Measurements from ENCODE around the gene MAPK14.
"Not testable (repeated sequence)": the region's sequence is repeated elsewhere in the genome, so short reads cannot be mapped to it uniquely, and the experiment has no call there.

Gene MAPK14

DNA sequence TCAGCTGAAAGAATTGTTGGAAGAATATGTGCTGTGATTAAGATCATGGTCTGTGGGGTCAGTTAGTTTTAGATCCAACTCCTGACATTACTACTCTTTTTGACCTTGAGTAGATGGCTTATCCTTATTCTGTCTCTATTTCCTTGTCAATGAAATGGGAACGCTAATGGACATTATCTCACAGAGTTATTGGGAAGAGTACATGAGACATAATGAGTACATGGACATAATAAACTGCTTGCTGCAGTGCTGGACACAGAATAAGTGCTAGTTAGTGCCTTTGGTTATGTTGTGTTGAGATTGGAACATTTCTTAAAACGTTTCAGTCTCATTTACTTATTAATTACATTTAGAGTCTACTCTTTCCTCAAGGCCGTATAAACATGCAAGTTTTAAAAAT lies 42.6 kb downstream of the MAPK14 start:
- DNase-seq, result no peak

DNA sequence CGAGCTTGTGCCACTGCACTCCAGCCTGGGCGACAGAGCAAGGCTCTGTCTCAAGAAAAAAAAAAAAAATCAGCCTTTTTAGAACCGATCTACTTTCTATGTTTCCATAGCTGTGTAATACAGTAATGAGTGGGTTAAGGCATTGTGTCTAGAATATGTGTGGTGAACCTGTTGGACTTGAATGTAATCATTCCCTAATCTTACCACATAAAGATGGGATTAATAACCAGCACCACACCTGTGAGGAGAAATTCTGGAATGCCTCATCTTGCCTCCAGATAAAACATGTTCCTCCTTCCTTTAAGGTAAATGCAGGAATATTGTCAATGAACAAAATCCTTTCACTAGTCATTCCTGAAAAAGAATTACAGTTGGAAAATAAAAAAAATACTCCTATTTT lies 43.7 kb downstream of the MAPK14 start:
- no peak for DNase-seq

DNA sequence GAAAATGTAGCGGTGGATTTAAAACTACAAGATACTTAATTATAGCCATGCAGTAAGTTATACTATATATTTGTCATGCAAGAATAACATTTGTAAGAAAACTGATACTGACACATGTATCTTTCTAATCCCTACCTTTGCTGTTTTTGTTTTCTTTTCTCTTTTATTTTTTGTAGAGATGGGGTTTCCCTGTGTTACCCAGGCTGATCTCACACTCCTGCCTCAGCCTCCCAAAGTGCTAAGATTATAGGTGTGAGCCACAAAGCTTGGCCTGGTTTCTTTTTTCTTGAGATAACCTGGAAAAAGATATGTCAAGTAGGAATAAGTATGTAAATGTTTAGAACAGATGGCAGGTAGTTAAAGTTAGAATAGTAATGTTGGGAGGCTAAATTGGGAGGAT lies 44.1 kb downstream of the MAPK14 start:
- no peak for DNase-seq

DNA sequence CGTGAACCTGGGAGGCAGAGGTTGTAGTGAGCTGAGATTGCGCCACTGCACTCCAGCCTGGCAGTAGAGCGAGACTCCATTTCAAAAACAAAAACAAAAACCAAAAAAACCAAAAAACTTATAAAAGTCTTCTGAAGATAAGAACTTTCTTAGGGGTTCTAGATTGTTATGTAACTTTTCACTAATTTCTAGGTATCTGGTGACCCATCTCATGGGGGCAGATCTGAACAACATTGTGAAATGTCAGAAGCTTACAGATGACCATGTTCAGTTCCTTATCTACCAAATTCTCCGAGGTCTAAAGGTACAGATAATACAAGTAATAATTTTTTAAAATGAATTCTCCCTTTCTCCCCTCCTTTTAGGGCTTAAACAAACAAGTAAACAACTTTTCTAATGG lies 45.1 kb downstream of the MAPK14 start:
- DNase-seq, result no peak

DNA sequence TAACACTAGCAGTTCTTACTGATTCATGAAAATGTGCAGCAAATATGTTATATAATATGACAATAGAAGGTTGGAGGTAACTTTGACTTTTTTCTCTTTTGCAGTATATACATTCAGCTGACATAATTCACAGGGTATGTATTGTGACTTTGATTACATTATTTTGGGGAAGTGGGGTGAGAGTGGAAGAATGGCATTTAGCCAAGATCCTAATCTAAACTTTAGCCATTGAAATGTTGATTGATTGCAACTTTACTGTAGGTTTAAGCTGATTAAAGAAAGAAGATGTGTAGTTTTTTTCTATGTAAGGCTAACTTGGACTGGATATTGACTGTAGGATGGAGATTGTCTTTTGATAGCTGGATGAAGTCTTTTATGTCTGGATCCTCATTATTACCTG lies 46.0 kb downstream of the MAPK14 start:
- no peak for DNase-seq

DNA sequence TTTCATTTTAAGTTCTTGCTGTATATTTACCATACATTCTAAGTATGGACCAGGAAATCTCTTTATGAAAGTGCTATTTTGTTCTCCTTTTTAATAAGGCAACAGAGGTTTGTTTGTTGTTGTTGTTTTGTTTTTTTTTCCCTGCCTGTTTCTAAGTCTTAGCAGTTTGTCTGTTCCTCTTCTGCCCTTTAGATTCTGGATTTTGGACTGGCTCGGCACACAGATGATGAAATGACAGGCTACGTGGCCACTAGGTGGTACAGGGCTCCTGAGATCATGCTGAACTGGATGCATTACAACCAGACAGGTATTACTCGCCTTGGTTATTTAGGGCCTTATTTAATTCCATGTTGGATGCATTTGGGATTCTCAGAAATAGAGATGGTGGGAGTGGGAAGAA lies 48.0 kb downstream of the MAPK14 start:
- DNase-seq, result no peak

DNA sequence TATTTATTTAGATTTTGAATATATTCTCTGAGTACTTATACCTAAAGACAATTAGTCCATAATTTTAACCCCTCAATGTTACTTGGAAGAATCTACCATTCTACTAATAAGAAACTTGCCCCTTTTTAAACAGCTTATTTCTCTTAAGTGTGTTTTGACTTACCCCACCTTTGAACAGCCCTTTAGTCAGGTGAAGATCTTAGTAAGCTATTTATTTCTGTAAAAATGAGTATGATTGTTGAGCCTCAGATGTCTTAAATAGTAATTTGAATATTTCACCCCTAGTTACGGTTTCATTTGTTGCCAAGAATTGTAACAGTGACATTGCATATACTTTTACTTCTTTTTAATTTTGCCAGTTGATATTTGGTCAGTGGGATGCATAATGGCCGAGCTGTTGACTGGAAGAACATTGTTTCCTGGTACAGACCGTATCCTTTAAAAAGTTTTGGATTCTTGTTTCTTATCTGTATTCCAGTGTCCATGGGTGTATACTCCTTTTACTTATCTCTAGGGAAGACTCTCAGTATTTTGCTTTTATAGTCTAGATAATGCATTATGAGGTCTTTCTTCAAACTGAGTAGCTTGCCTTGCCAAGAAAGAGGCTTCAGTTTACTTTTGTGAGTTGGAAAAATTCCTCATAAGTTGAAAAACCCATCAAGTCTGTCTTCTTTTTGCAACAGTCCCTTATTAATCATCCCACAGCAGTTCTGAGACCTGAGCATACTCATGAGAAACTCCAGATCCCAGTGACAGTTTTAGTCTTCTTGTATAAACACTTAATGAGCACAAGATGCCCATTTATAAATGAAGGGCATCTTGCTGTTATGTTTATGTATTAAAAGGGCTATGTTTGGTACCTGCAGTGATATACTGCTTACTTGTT lies 48.8 kb downstream of the MAPK14 start:
- DNase-seq, result no peak

DNA sequence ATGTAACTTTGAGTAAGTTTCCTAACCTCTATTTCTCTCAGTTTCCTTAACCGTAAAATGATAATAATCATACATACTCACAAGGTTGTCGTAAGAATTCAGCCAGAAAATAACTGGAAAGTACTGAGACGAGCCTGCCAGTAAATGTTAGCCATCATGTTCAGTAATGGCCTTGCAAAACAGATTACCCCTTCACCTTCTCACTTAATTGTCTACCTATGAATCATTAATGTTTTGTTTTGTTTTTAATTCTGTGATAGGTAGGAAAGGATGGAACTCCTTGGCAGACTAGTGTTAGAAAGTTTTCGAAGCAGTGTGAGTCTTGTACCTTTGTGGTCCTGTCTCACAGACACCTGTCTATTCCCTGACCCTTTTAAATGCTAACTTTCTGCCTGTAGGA lies 50.6 kb downstream of the MAPK14 start:
- DNase-seq, result no peak

DNA sequence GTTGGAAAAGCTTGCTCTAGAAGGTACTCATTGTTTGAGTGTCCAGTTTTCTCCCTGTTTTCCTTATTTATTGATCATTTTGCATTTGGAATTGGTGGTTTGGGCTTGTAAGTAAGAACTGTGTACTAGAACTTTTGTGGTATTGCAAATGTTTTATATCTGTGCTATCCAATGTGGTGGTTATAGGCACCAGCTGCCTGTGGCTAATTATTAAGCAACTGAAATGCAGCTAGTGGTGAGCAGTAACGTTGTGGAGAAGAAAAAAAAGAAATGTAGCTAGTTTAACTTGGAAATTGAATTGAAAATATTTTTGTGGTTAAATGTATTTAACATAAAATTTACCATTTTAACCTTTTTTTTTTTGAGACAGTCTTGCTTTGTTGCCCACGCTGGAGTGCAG lies 52.0 kb downstream of the MAPK14 start:
- DNase-seq, result no peak

DNA sequence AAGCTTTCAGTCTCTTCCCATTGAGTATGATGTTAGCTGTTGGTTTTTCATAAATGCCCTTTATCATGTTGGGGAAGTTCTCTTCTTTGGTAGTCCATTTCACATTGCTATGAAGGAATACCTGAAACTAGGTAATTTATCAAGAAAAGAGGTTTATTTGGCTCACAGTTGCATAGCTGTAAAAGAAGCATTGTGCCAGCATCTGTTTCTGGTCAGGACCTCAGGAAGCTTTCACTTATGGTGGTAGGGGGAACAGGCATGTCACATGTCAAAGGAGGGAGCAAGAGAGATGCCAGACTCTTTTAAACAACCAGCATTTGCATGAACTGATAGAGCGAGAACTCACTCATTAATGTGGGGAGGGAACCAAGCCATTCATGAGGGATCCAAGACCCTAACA lies 54.7 kb downstream of the MAPK14 start:
- no peak for DNase-seq

DNA sequence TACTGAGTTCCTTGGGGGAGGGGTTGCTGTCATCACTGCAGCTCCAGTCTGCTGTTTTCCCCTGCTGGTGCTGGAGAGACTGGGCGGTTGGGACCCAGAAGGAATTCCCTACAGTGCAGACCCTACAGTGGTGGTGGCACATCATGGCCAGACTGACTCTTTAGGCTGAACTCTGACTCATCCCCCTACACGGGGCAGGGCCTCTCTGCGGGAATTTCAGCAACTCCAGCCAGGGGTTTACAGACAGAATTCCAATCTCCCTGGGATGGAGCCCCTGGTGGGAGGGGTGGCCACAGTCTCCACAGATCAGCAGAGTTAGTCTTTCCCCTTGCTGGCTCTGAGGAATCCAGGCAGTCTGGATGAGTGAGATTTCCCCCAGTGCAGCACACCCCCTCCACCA lies 55.8 kb downstream of the MAPK14 start:
- no peak for DNase-seq

DNA sequence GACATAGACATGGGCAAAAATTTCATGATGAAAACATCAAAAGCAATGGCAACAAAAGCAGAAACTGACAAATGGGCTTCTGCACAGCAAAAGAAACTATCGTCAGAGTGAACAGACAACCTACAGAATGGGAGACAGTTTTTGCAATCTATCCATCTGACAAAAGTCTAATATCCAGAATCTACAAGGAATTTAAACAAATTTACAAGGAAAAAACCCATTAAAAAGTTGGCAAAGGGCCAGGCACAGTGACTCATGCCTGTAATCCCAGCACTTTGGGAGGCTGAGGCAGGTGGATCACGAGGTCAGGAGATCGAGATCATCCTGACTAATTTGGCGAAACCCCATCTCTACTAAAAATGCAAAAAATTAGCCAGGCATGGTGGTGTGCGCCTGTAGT lies 60.6 kb downstream of the MAPK14 start:
- not testable (repeated sequence) for DNase-seq

DNA sequence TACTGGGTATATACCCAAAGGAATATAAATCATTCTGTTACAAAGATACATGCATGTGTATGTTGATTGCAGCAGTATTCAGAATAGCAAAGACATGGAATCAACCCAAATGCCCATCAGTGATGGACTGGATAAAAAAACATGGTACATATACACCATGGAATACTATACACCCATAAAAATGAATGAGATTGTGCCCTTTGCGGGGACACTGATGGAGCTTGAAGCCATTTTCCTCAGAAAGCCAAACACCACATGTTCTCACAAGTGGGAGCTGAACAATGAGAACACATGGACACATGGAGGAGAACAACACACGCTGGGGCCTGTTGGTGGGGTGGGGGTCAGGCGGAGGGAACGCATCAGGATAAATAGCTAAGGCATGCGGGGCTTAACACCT lies 61.4 kb downstream of the MAPK14 start:
- no peak for DNase-seq

DNA sequence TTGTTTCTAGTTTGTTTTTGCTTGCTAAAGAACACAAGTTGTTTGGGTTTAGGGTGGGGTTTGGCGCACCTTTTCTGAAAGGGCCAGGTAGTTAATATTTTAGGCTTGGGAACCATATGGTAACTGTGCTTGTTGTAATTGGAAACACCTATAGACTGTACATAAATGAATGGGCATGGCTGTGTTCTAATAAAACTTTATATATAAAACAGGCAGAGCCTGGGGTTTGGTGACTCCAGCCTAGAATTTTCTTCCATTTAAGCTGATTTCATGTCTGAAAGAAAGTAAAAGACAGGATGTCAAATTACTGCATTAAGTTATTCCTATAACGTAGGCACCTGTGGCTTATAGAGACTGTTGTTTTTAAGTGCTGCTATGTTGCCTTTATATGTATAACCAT lies 66.6 kb downstream of the MAPK14 start:
- DNase-seq, result no peak

DNA sequence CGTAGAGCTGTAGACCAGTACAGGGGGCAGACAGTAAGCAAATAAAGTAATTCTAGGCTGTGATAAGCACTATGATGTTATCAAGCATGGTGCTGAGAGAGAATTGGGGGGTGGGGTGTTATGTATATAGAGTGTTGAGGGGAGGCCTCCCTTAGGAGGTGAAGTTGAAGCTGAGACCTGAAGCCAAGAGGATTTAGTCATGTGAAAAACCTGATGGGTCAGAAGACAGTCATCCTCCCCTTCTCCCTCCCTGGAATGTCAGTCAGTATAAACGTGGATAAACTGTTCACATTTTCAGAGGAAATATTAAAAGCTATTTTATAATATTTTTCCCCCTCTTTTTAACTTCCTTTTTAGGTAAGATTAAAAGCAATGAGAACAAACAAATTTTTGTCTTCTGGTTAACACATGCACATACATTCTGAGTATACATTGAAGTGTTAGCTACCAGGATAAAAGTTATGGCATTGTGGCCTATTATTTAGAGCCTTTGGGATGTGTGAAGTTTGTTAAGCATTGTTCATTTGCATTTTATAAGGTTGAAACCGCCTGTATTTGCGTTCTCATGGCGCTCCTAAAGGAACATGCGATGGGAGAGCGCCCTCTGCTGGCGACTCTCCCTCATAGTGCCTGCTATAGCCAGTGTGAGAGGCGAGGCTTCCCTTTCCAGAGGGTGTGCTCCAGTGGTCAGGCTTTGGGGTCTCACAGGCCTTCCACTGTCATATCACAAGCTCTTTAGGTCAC lies 67.3 kb downstream of the MAPK14 start:
- DNase-seq, result peak; percentile 73

DNA sequence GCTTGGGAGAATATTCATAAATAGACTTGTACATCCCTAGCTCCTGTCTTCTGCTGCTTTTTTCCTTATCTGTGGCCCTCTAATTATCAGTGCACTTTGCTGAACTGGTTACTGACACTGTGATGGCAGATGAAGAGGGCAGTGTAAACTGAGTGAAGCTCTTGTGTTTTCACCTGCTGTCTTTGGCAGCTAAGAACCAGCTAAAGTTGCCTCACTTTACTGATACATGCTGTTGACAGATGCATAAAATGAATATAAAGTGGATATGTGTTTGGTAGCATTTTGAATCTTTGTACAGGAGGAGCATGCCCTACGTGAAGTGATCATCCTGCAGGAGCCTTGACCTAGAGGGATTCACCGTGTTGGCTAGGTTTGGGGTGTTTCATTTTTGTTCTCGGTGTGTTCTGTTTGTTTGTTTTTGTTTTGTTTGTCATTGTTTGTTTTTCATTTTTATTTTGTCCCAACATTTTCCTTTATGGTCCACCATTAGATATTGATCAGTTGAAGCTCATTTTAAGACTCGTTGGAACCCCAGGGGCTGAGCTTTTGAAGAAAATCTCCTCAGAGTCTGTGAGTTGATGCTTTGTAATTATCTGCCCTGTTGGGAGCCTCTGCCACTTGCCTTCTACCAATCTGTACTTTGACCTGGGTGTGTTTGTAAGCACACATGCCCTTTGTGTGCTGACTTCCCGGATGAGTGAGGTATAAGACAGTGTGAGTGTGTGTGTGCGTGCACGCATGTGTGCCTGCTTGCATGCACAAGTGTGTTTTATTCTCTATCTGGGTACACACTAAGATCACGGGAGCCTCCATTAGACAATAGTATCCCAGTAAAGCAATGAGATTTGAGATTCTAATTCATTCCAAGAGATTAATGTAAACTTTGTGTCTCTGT lies 68.1 kb downstream of the MAPK14 start:
- DNase-seq, result no peak

DNA sequence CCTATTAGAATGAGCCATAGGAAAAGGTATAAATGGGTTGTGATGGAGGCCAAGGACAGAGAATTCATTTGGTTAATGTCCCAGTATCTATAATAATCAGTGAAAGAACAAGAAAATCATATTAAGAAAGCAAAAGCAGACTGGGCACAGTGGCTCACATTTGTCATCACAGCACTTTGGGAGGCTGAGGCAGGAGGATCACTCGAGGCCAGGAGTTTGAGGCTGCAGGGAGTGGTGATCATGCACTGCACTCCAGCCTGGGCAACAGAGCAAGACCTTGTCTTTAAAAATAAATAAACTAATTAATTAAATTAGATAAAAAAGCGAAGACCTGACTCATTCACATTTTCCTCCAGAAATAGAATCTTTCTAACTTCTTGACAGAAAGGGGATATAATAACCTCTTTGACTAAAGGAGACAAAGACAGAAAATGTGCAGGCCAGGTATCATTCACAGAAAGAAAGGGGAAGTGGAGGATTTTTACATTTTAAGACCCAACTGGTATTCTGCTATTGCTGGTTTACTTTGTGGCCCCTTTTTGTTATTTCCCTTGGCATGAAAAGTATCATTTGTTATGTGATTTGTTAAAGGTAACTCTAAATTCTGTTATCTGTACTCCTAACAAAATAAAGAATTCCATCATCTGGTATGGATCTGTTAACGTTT lies 70.8 kb downstream of the MAPK14 start:
- DNase-seq, result no peak

DNA sequence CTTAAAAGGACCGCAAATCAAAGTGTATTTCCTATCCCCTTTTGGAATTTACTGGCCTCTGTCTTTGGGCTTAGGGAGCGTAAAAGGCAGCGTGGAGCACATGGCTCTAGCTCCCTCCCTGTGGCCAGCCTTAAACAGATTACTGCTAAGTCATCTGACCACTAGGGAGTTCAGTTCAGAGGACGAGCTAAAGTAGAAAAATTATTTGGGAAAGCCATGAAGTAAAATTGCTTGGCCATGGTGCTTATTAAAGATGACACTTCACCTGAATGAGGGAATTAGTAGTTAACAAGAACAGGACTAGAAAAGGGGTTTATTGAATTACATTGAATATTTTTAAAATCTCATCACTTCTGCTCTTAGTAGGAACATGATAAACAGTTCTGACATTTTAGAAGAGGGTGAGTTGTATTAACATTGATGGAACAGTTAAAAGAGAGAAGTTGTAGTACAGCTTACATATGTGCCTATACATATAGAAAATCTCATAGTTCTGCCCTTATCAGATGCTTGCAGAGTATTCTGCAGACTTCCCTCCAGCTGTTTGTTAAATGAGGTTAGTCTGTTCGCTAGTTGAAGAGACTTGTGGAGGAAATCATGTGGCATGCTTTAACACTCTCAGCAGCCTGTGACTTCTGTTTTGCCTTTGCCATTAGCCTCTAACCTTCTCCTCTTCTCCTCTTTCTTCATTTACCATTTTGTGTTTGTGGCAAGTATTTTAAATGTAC lies 71.5 kb downstream of the MAPK14 start:
- no peak for DNase-seq

DNA sequence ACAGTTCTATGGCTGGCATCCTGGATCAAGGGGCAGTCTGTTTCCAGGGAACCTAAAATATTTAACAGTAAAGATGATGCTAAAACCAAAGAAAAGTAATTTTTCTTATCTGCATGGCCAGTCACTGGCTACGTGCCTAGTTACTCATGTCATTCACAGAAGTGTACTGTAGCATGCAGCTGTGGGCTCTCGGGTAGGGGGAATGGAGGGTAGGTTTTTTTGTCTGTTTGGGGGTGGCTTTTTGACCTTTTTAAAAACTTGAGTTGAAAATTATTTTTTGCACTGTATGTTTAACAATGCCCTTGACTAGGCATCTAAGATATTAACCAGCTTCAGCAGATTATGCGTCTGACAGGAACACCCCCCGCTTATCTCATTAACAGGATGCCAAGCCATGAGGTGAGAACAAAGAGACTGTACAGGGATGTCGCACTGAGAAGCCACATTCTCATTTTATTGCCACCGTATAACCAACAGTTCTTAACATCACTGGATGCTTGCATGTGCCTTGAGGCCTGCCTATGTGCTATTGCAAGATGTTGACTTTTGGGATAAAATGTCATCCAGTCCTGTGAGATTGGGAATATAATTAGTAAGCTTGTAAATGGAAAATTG lies 72.4 kb downstream of the MAPK14 start:
- no peak for DNase-seq

DNA sequence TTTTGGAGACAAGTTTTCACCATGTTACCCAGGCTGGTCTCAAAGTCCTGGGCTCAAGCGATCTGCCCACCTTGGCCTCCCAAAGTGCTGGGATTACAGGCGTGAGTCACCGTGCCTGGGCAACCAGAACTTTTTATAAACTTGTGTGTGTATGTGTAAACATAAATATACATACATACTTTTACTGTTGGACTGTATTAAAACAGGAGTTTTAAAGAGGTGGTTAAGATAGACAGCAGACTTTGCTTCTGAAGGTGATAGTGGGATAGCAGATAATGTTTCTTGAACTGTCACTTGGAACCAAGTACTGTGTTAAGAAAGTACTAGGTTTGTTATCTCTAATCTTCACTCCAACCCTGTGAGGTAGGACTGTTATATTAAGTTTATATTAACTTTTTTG lies 74.1 kb downstream of the MAPK14 start:
- DNase-seq, result no peak

DNA sequence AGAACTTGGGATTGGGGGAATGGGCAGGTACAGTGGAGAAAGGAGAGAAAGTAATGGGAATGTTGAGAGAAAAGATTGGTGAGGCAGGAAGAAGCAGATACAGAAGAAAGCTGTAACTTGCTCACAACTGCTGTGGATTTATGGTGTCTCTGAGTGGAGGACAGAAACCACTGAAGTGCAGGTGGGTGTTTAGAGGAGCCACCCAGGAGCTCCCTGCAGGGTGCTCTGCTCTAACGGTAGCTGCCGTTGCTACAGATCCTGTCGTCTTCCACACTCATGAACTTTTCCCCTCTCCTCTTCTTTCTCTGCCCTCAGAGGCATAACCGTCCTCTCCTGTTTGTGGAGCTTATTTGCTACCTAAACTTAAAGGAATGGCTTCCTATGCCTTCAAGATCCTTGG lies 75.2 kb downstream of the MAPK14 start:
- no peak for DNase-seq

DNA sequence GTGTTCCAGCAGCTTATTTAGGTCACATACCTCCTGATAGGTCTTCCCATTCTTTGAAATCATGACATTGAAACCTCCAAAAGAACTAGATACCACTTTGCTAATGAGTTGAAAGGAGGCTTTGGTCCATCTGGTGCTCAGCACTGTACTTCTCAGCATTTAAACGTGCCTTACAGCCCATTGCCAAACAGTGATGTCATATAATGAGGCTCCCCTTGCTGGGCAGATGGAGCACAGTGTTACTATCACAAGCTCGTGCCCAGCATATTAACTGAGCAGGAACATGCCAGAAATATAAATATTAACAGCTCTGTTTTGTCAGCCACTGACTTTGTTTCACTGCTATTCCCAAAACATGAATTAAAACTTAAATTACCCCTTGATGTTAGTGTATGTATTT lies 77.2 kb downstream of the MAPK14 start:
- no peak for DNase-seq

Data from activated CD4-positive, alpha-beta T cell treated with anti-CD3 and anti-CD28 coated beads for 1 hour (primary cell).